Caco-2 (cell line): ENCODE data around the gene DRGX. TPM values are rescaled to one million over a fixed set of nuclear protein-coding genes. Genes with fewer than 3 reads are reported as not detected.

Source experiments
- BruUV-seq: library from RNA; stranded (reverse); fragments of 400-500 nt; replicated peaks from 2 replicates; lab custom pipeline; 2021; lab: Mats Ljungman, UMichigan
- CTCF ChIA-PET: fragments of 300-600 bp; sonication (Branson Sonifier 250); formaldehyde crosslinking; loops from one replicate; lab custom pipeline; 2022; ENCODE audit warnings: antibody characterized with exemption; lab: Charles Lee
- POLR2A ChIA-PET: fragments of 300-600 bp; sonication (Branson Sonifier 250); formaldehyde crosslinking; loops from one replicate; lab custom pipeline; 2022; ENCODE audit warnings: antibody characterized with exemption; lab: Charles Lee
- DNase-seq, 2 experiments: peaks; one replicate each; pipeline versions ENCODE4 v3.0.0 to v3.0.0-alpha.2; 2020 to 2022
- H3K27me3 ChIP-seq: replicated peaks from 2 replicates; pipeline ENCODE4 v1.6.0; 2011; ENCODE audit warnings: low read length; ENCODE audit not compliant: control insufficient read depth, insufficient read depth
- H3K36me3 ChIP-seq: 2 replicates; pipeline ENCODE4 v1.5.1; 2011; ENCODE audit warnings: low read length; ENCODE audit not compliant: control insufficient read depth, insufficient read depth
- H3K4me1 ChIP-seq: fragments of 250-450 bp; sonication (Bioruptor Pico); 2 replicates; pipeline ENCODE4 v1.5.1; 2020; ENCODE audit warnings: mild to moderate bottlenecking
- H3K4me3 ChIP-seq: 2 replicates; pipeline ENCODE4 v1.5.1; 2011; ENCODE audit warnings: low read depth, mild to moderate bottlenecking, control low read depth, low read length
- H3K9me3 ChIP-seq: fragments of 250-450 bp; sonication (Bioruptor Pico); 2 replicates; pipeline ENCODE4 v1.5.1; 2020; ENCODE audit warnings: mild to moderate bottlenecking, moderate library complexity
- H3K27ac Mint-ChIP-seq: one replicate; pipeline ENCODE4 v1.8.0; 2022; ENCODE audit warnings: mixed read lengths; ENCODE audit not compliant: unreplicated experiment
- H3K27me3 Mint-ChIP-seq: one replicate; pipeline ENCODE4 v1.8.0; 2022; ENCODE audit warnings: mixed read lengths; ENCODE audit not compliant: insufficient read depth, unreplicated experiment
- H3K36me3 Mint-ChIP-seq: one replicate; pipeline ENCODE4 v1.8.0; 2022; ENCODE audit warnings: mild to moderate bottlenecking, mixed read lengths; ENCODE audit not compliant: insufficient read depth, unreplicated experiment
- H3K4me1 Mint-ChIP-seq: one replicate; pipeline ENCODE4 v1.8.0; 2022; ENCODE audit warnings: low read depth, mixed read lengths; ENCODE audit not compliant: unreplicated experiment
- H3K4me3 Mint-ChIP-seq: one replicate; pipeline ENCODE4 v1.8.0; 2022; ENCODE audit warnings: mild to moderate bottlenecking, moderate library complexity, mixed read lengths; ENCODE audit not compliant: unreplicated experiment
- H3K9me3 Mint-ChIP-seq: one replicate; pipeline ENCODE4 v1.8.0; 2022; ENCODE audit warnings: mixed read lengths; ENCODE audit not compliant: unreplicated experiment
- CTCF ChIP-seq, 2 experiments: fragments of 200-600 bp in 1 of 2; IDR thresholded peaks; 1 replicate in 1 of 2; 2 replicates in 1 of 2; pipeline versions ENCODE4 v1.5.1 to v1.8.0; 2011 to 2022; ENCODE audit warnings: antibody characterized with exemption in 1 of 2, control low read depth in 1 of 2, inconsistent platforms in 1 of 2, low read depth in 1 of 2, low read length in 1 of 2, mild to moderate bottlenecking in 1 of 2, moderate library complexity in 1 of 2; ENCODE audit not compliant: insufficient read depth in 1 of 2, severe bottlenecking in 1 of 2, unreplicated experiment in 1 of 2
- intact Hi-C: fragments of 100-400 bp; cut with micrococcal nuclease; formaldehyde crosslinking; loops from one replicate; pipeline ENCODE4 v1.10.0; 2022; ENCODE audit not compliant: unreplicated experiment
- total RNA-seq: library from RNA; stranded (reverse); gene quantifications from 2 replicates; pipeline ENCODE4 v1.2.3, GENCODE V29; 2022

DRGX gene
- total RNA-seq, 1 experiment from 2014 or later = not detected

DNA sequence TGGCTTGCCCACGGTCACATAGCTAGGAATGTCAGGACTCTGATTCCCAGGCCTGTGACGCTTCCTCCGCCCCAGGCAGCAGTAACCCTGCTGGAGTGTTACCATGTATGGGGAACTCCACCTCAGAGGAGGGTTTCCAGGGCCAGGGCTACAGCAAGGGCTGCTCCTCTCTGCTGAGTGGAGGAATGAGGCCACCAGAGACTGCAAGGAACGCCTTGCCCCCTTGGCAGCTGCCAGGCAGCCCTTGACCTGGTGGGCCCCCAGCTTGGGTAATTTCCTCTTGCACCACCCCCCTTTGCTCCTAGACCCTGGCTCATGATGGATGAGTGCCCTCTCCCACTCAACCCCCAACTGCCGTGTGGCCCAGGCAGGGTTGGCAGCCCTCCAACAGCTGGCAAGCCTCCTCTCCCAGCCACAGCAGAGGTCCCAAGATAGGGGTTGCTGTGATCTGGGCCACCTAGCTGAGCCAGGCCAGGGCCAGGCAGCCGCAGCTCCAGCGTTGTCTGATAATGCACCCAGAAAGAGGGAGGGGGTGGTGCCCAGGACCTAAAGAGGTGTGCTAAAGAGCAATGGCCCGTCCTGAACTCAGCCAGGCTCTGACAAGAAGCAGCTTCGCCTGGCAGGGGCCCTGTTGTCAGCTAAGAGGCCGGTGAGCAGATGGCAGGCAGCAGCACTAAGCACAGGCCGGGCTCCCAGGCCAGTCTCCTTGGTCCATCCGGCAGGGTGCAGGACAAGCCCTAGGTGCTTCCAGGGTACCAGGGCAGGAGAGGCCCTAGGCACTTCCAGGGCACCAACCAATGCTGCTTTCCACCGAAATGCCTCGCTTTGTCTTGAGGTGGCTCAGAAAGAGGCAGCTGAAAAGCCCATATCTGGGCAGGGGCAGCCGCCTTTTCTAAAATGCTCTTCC lies 35.4 kb downstream of the DRGX start:
- Mint-ChIP-seq H3K27ac (no peak overlapping the region), H3K27me3 (peaks cover 18% of the 10 kb centered on the region), H3K4me3 (no peak overlapping the region), H3K4me1 (no peaks in the 10 kb centered on the region), H3K36me3 (no peaks in the 10 kb centered on the region), H3K9me3 (no peaks in the 10 kb centered on the region)
- TF ChIP-seq CTCF (IDR thresholded peaks at IDR 0.05; ENCODE audit: insufficient read depth in 1 of 2, low read depth in 1 of 2, low read length in 1 of 2, severe bottlenecking in 1 of 2, unreplicated experiment in 1 of 2) = no peak
- ChIA-PET POLR2A (interaction anchor here (0.5 kb wide), 1 partner anchor 704 kb away, joined by 3 read pairs; no protein-coding TSS in a partner anchor), CTCF (interaction anchor here (0.6 kb wide), 1 partner anchor 59 kb away, joined by 3 read pairs; no protein-coding TSS in a partner anchor)
- BruUV-seq = no TSS peak
- H3K4me1 ChIP-seq = no peaks in the 10 kb centered on the region
- no peaks in the 10 kb centered on the region; the same call in 1 of the 2 replicates for H3K9me3 ChIP-seq
- no peak for DNase-seq
- intact Hi-C loops = no loop called here
- no peaks in the 10 kb centered on the region for H3K27me3 ChIP-seq
- H3K36me3 ChIP-seq = no peaks in the 10 kb centered on the region
- H3K4me3 ChIP-seq = no peak overlapping the region

- no peaks in the 10 kb centered on the region for H3K9me3 Mint-ChIP-seq
- peaks cover 22% of the 10 kb centered on the region for H3K27me3 Mint-ChIP-seq
- intact Hi-C loops = no loop called here
These were observed 36.3 kb downstream of the DRGX start for GRCh38 chr10:49359349-49360270.

More at GRCh38 chr10:49359349-49360270, 36.3 kb downstream of the DRGX start:
- Histone ChIP-seq H3K27me3 (no peaks in the 10 kb centered on the region), H3K9me3 (no peaks in the 10 kb centered on the region; the same call in 1 of the 2 replicates), H3K36me3 (no peaks in the 10 kb centered on the region), H3K4me1 (no peaks in the 10 kb centered on the region), H3K4me3 (no peak overlapping the region)
- BruUV-seq = no TSS peak
- H3K36me3 Mint-ChIP-seq = no peaks in the 10 kb centered on the region
- POLR2A ChIA-PET = interaction anchor here (0.5 kb wide), 1 partner anchor 703 kb away, joined by 3 read pairs; no protein-coding TSS in a partner anchor
- CTCF ChIA-PET = no interaction called here
- H3K4me1 Mint-ChIP-seq = no peaks in the 10 kb centered on the region
- no peak for DNase-seq
- H3K4me3 Mint-ChIP-seq = no peak overlapping the region
- no peak overlapping the region for H3K27ac Mint-ChIP-seq
- TF ChIP-seq CTCF (IDR thresholded peaks at IDR 0.05; ENCODE audit: insufficient read depth in 1 of 2, low read depth in 1 of 2, low read length in 1 of 2, severe bottlenecking in 1 of 2, unreplicated experiment in 1 of 2) = no peak
